Keratinocyte (primary cell): Measurements from ENCODE around the gene MRPL27.

Source experiments
- CTCF ChIP-seq, 3 experiments: IDR thresholded peaks in 1 of 3; conservative IDR thresholded peaks in 1 of 3; optimal IDR thresholded peaks in 1 of 3; 2 replicates in 2 of 3; 3 replicates in 1 of 3; pipeline versions ENCODE3 to v1.5.1; 2011; ENCODE audit warnings: low read length in 3 of 3, mild to moderate bottlenecking in 3 of 3, moderate library complexity in 2 of 3, control low read depth in 1 of 3, inconsistent platforms in 1 of 3; ENCODE audit not compliant: insufficient read depth in 2 of 3; ENCODE audit errors: extremely low read depth in 1 of 3
- EZH2 ChIP-seq: IDR thresholded peaks from one replicate; pipeline ENCODE4 v1.6.1; 2012; ENCODE audit warnings: inconsistent platforms, mild to moderate bottlenecking, low read length, moderate library complexity

DNA sequence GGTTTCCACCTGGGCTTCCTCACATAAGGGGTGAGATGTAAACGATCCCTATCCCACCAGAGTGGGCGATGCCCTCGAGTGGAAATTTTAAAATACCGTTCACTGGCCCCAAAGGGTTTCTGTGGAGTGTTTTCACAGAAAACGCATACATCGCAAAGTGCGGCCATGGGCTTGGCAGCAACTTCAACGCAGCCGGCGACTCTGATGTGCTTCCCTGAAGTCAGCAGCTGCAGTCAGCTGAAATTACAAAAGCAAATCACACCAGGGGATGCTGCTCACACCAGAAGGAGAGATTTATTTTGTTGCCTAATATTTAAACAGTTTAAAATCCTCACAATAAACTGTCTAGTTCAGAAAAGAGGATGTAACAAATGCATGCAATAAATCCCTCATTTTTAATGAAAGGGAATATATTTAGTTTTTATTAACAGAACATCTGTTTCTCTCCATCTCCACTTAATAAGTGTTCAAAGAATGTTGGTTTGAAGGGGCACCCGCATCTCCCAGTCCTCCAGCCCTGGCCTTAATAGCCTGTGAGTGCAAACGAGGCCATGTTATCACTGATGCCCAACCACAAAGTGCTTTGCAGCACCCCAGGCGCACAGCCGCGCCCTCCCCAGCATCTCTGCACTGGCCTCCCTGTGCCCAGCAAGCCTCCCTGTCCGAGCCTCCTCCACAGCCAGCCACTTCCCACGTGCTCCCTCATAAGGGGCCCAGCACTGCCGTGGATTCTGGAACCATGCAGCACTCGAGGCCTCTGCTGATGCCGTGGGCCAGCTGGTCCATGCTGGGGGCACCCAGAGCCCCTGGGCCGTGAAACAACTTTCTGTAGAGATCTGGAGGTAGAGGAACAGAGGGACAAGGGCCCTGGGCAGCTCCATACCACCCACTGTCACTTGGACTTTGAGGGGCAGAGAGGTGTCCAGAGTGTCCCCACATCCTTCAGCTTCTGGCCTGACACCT lies 44.3 kb downstream of the MRPL27 start:
- no peak for TF ChIP-seq CTCF (optimal IDR thresholded peaks at IDR 0.05 in 1 of 3, IDR thresholded peaks at IDR 0.05 in 1 of 3, conservative IDR thresholded peaks at IDR 0.05 in 1 of 3; ENCODE audit: extremely low read depth in 1 of 3, insufficient read depth in 2 of 3, low read length in 3 of 3)
- no peak for TF ChIP-seq EZH2
